ENCODE results near the gene MGAT4A. TPM values are rescaled to one million over a fixed set of nuclear protein-coding genes. Genes with fewer than 3 reads are reported as not detected.
"Not testable (repeated sequence)": the region's sequence is repeated elsewhere in the genome, so short reads cannot be mapped to it uniquely, and the experiment has no call there.

MGAT4A gene
- total RNA-seq, 1 donor from 2014 or later: 3.8 TPM

DNA sequence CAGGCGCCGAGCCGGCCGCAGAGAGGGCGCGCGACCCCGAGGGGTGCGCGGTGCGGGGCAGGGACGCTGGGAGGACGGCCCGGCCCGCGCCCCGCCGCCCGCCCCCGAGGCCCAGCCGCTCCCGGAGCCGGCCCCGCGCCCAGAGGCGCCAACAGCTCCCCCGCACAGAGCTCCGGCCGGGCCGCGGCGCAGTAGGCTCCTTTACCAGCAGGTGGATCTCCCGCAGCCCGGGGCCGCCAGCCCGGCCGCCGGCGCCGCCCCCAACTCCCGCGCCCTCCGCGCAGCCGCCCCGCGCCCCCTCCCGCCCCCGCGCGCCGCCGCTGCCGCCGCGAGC, 258 bp downstream of the MGAT4A start:
- peak; percentile 62 to 72 for DNase-seq (ENCODE audit: low read depth in 2 of 2)

DNA sequence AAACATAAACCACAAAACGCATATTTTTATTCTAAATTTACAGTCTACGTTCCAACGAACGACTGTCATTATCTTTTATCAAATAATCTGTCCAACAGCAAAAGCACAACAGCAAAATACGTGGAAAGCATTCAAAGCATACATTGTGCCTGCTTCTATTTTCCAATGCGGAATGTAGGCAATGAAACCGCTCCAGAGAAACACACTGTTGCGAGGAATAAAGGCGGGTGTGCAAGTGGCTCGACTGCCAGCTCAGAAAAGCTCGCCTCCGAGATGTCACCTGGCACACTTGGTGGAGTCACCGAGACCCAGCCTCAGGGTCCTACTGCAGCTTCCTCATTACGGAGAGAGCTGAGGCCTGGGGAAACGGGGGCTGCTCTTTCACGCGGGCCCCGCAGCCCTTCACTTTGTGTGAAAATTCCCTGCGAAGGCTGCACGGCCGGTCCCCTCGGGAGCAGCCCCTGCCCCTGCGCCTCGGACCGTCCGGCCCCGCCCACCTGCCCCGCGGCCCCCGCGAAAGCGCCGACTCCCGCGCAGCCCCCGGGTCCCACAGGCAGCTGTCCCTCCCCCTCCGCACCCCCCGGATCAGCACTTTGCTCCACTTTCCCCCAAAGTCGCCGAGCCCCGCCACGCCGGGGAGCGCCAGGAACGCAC, 752 bp downstream of the MGAT4A start:
- DNase-seq (ENCODE audit: low read depth in 2 of 2): peak; percentile 52 to 60

DNA sequence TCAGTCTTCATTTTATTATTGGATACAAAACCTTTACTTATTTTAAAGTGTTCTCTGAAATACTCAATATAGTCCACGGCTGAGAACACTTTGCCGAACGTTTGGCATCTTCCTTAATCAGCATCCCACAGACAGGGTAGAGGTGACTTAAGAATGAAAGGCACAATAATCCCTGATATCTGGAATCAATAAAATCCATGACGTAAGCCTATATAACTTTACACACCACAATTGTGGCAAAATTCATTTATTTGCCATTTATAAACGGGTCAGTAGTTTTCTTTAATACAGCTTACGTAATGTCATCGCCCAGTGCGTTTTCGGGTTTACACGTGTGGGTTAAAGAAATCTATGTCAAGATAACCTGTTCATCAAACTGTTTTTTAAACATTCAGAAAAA, 1.3 kb downstream of the MGAT4A start:
- no peak for DNase-seq (ENCODE audit: low read depth in 2 of 2)

DNA sequence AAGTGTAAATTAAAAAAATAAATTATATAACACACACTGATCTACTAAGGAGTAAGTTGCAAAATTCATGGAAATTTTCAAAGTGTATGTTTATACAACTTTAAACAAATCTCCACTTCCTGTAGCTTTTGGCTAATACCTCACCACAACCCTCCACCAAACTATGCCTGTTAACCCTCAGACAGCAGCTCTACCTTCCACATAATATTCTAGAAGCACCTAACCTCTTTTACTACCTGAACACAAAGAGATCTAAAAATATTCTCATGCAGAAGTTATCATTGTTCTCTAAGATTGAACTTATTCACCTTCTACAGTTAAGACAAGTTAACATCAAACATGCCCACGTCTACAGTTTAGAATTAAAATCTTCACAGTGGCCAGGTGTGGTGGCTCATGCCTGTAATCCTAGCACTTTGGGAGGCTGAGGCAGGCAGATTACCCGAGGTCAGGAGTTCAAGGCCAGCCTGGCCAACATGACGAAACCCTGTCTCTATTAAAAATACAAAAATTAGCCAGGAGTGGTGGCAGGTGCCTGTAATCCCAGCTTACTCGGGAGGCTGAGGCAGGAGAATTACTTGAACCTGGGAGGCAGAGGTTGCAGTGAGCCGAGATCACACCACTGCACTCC, 2.7 kb downstream of the MGAT4A start:
- not testable (repeated sequence) for DNase-seq (ENCODE audit: low read depth in 2 of 2)

DNA sequence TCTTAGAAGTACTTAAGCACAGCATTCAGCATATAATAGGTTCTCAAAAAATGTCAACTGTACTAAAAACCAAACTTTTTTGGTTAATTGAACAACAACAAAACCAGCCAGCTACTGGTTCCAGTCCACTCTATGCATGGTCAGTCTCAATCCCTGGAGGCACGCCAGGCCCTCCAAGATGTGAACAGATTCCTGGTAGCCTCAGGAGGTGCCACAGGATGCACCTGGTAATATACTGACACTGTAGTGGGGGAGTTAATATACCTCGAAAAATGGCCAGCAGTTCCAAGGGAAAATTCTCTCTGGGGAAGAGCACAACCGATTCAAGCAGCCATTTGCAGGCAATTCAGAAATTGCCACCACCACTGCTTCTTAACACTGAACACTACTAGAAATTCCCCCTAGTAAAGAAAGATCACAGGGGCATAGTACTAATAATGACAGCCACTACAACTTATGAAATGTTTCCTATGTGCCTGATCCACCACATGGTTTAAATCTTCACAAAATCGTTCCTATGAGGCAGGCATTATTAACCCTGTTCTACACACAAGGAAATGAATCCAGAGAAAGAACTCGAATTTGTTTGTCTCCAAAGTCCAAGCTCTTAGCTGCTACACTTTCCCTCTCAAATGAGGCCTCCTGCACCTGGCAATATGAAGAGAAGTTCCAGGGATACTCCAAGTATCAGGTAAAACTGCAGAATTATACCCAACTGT, 3.4 kb downstream of the MGAT4A start:
- peak in 1 of 2 donors; percentile 85 for DNase-seq (ENCODE audit: low read depth in 2 of 2)

DNA sequence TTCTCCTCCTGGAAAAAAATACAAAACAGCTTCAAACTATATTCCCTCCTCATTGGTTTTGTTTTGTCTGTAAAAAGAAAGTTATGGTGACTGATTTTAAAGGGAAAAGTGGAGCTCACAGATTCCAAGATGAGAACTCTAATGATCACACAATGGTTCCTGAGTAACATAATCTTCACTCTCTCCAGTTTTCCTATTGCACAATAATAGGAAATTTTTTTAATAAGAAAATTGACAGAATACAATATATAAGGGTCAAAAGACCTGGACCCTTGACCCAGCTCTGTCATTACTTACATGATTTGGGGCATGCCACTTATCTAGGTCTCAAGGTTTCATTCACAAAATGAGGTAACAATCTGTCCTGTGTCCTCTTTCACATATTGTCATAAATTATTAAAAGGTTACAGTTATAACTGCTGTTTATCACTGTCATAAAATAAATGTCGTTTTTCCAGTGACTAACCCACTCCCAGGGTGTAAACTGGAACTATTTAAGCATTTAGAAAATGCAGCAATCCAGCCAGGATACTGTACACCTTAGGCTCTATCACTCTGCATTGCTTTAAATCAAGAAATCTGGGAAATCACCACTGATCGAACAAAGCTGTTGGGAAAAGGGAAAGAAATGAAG, 4.1 kb downstream of the MGAT4A start:
- no peak for DNase-seq (ENCODE audit: low read depth in 2 of 2)

DNA sequence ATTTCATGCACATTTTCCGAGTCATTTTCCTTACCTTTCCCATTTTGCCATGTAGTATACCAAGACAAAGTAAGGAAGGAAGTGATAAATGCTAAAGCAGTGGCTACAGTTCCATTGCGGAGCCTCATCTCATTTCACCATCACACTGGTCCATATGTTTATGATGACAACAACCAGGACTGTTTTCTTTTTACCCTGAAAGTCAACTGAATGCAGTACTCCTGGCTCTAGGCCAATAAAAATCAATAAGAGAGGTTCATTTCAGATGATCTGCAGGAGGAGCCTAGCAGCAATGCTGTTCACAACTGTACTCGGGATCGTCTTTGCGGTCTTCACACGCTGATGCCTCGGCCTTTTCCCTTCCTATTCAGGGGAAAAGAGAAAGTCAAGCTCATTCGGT, 4.7 kb downstream of the MGAT4A start:
- DNase-seq (ENCODE audit: low read depth in 2 of 2): peak in 1 of 2 donors; percentile 60

DNA sequence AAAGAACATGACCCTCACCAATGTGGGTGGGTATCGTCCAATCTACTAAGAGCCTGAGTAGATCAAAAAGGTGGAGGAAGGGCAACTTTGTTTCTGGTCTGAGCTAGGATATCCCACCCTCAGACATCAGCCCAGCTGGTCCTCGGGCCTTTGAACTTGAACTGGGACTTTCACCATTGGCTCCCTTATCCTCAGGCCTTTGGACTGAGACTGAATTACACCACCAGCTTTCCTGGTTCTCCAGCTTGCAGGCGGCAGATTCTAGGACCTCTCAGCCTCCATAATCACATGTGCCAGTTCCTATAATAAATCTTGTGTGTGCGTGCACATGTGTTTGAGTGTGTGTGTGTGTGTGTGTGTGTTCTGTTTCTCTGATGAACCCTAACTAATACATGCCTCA, 10.6 kb downstream of the MGAT4A start:
- no peak for DNase-seq (ENCODE audit: low read depth in 2 of 2)

DNA sequence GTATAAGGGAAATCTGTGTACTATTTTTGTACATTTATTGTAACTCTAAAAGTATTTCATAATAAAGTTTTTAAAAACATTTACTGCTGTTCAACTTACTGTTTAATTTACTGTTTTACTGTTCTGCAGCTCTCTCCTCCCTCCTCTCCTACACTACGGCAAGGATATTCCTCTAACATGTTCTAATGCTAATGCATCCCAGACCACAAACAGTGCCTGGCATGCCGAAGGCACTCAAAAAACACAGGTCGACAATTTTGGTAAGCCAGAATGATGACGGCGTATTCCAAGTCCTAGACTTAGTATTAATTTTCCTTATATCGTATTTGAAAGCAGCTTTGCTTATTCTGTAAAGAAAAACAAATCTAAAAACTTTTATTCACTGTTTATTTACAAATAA, 13.3 kb downstream of the MGAT4A start:
- DNase-seq (ENCODE audit: low read depth in 2 of 2): no peak

DNA sequence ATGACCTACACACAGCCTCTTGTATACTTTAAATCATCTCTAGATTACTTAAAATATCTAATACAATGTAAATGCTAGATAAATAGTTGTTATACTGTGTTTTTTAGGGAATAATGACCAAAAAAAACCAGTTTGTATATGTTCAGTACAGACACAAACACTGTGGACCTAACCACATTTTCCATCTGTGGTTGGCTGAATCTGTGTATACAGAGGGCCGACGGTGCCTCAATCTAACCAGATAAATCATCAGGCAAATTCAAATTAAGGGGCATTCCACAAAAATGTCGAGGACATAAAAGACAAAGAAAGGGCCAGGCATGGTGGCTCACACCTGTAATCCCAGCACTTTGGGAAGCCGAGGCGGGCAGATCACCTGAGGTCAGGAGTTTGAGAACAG, 14.1 kb downstream of the MGAT4A start:
- DNase-seq (ENCODE audit: low read depth in 2 of 2): no peak

DNA sequence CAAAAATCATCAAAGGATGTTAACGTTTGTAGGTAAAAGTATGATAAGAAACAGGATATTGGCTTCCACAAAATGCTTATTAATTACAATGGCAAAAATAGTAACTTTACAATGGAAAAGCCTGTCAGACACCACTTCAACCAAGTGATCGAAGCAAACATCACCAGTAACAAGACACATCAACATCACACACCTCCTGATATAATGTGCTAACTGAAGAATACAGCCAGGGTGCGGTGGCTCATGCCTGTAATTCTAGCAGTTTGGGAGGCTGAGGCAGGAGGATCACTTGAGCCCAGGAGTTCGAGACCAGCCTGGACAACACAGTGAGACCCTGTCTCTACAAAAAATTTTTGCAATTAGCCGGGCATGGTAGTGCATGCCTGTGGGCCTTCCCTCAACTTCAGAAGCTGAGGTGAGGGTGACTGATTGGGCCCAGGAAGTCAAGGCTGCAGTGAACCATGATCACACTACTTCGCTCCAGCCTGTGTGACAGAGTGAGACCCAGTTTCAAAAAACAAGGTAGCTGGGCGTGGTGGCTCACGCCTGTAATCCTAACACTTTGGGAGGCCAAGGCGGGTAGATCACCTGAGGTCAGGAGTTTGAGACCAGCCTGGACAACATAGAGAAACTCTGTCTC, 15.0 kb downstream of the MGAT4A start:
- no peak for DNase-seq (ENCODE audit: low read depth in 2 of 2)

DNA sequence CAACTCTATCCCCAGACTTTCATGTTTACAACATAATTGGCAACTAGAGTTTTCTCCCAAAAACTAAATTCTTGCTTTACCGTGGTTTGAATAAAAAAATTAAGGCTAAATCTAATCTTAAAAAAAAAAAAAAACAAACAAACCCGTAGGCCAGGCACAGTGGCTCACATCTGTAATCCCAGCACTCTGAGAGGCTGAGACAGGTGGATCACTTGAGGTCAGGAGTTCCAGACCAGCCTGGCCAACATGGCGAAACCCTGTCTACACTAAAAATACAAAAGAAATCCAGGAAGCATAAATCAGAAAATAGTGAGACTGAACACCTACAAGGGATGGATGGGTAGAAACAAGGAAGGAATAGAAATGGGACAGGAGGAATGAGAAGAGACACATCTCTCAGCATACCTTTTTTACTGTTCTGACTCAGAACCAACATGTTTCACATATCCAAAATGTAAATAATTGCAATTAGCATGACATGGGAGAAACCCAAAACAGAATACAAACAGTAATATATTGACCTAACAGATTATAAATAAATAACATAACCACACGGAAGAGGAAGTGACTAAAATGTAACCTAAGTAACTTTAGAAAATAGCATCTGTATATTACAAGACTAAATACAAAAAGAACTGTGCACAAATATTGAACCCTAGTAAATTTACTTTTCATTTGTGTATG, 17.5 kb downstream of the MGAT4A start:
- DNase-seq (ENCODE audit: low read depth in 2 of 2): no peak

DNA sequence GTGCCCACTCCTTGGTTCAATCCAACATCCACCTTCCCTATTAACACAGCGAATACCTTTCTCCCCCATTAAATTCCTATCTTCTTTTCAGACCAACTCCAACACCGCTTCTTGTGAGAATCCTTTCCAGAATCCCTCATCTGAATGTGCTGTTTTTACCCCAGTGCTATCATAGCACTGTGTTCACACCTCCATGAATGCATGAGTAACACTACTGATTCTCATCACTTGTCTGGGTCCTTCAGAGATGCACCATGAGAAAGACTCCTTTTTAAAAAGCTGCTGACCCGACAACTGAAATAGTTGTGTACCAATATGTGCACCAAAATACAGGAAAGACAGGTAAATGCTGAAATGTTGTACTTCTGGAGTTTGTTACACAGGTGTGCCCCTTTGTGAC, 18.8 kb downstream of the MGAT4A start:
- DNase-seq (ENCODE audit: low read depth in 2 of 2): no peak

DNA sequence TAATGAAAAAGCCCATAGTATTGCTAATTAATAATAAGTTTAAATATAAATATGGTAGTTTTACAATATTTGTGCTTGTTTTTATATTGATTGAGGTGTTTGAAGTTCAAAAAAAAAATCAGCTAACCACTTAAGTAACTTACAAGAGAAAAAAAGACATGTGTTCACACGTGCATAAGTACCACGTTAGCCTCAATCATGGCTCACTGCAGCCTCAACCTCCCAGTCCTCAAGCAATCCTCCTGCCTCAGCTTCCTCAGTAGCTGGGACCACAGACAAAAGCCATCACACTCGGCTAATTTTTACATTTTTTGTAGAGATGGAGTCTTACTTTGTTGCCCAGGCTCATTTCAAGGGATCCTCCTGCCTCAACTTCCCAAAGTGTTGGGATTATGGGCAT, 19.4 kb downstream of the MGAT4A start:
- no peak for DNase-seq (ENCODE audit: low read depth in 2 of 2)

DNA sequence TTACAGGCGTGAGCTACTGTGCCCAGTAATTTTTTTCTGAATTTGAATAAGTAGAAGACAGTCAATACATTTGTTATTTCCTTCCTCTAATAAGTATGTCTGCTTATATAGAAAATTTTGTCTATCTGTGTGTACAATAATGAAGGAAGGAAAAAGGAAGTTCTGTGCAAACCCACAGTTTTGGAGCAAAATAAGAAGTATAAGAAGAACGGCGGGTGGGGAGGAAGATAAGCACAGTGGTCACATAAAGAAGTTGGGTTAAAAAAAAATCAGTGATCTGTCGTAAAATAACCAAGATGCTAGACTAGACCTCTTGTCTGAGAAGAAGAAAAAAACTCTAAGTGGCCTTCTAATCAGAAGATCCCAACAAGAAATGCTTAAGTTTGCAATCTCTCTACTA, 20.2 kb downstream of the MGAT4A start:
- peak in 1 of 2 donors; percentile 39 for DNase-seq (ENCODE audit: low read depth in 2 of 2)

DNA sequence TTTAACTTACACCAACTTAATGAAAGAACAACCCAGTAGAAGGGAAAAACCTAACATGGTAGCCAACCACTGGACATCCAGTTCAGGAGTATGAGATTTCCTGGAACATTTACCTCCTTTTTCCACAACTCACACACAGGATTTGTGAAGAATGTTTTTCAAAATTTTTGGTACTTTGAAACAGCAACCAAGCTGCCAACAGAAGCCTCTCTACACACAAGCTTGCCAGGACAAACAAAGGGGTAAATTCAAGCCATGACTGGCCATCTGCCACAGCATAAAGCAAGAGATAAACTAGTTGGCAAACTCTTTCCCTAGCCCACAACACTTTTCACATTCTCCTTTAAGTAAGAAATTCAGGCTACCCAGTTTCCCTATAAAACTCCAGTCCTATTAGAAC, 21.4 kb downstream of the MGAT4A start:
- DNase-seq (ENCODE audit: low read depth in 2 of 2): peak in 1 of 2 donors; percentile 72

DNA sequence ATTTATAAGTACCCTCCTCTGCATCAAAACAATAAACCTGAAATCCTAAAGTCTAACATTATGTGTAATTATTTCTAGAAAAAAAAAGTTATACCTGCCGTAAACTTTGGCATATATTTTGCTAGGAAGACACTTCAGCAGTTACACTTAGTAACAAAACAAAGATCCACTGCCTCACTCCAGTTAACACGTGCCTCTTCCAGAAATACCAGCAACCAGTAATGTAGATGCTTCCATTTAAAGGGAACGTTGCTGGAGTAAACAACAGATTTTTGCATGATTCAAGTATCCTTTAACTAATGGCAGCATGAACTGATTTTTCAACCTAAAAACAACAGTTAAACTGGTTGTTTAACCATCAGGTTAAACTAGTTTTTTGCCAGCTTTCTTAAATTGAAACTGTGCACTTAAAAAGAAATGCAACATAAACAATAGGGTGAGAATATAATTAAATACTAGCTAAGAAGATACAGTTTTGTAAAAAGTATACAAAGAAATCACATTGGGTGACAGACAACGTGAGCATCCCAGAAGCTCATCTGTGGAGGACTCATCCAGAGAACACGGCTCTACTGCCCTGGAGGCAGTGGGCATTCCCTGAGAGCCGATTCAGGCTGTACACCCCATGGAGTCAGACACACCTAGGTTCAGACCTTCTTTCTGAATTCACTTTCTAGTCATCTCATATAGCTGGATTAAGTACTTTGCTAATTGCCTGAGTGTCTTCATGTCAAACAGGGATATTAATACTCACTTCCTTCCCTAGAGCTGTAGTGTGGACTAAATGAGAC, 22.3 kb downstream of the MGAT4A start:
- DNase-seq (ENCODE audit: low read depth in 2 of 2): no peak

DNA sequence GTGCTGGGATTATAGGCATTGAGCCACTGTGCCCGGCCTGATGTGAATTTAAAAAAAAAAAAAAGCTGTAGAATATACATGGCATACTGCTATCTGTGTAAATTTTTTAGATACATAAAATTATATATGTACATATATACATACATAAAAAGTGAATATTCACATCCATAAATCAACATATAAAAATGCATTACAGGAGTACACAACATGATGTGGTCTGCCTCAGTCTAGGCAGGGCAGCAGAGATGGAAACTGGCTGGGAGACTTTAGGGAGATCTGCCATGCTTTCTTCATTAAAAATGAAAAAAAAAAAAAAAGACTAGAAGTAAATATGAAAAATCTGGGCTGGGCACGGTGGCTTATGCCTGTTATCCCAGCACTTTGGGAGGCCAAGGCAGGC, 24.3 kb downstream of the MGAT4A start:
- no peak for DNase-seq (ENCODE audit: low read depth in 2 of 2)

DNA sequence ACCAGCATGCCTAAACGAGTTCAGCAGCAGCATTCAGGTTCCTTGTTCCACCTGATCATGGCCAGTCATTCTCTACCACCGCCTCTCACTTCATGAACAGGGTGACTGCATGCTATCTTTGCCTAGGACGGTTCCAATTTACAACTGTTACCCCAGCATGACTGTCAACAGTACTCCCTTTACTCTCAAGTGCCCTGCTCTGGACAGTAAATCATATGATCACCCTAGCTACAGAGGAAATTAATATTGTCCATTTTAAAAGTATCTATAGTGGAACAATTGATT, 25.7 kb downstream of the MGAT4A start:
- DNase-seq (ENCODE audit: low read depth in 2 of 2): no peak

DNA sequence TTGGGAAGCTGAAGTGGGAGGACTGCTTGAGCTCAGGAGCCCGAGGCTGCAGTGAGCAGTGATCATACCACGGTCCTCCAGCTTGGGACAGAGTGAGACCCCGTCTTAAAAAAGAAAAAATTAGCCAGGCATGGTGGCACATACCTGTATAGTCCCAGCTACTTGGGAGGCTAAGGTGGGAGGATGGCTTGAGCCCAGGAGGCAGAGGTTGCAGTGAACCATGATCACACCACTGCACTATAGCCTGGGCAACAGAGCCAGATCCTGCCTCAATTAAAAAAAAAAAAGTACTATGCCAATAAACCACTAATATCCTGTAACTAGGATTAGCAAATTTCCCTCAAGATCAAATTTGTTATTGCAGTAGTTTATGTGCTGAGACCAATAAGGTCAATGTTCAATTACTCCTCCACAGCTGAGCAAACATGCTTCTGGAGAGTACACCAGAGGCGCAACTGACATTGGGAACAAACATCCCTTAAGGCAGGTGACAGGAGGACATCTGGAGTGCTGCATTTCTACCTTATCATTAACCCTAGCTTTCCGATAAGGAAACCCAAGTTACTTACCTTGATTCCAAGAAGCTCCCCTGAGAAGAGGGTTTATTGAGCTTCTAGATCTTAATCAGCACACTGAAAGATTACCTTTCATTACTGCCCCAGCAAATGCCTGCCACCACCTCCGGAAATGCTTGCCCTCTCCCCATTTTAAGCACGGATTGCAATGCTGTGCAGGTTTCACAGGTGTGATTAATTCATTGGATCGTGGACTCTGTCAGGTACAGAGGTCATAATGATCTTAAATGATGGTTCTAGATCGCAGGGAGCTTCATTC, 26.2 kb downstream of the MGAT4A start:
- no peak for DNase-seq (ENCODE audit: low read depth in 2 of 2)
